Gastrocnemius medialis (tissue), 4 donors: ENCODE measurements around the gene EMC6.

Experiments used
- CTCF ChIP-seq, 5 experiments: fragments of 450-650 bp in 3 of 5; fragments of 200-600 bp in 2 of 5; sonication (generic) in 2 of 5; IDR thresholded peaks in 4 of 5; conservative IDR thresholded peaks in 1 of 5; 1 replicate in 4 of 5; 2 replicates in 1 of 5; pipeline ENCODE4 v1.5.1; 2016 to 2019; ENCODE audit warnings: antibody characterized with exemption in 5 of 5, mild to moderate bottlenecking in 3 of 5, moderate library complexity in 3 of 5
- POLR2A ChIP-seq, 2 donors: fragments of 450-650 bp; IDR thresholded peaks; one replicate each; pipeline ENCODE4 v1.6.1; 2017; ENCODE audit warnings: antibody characterized with exemption in 2 of 2, mild to moderate bottlenecking in 2 of 2, moderate library complexity in 2 of 2

- no peak for TF ChIP-seq CTCF (IDR thresholded peaks at IDR 0.05 in 4 of 5, conservative IDR thresholded peaks at IDR 0.05 in 1 of 5)
- TF ChIP-seq POLR2A (IDR thresholded peaks at IDR 0.05), result no peak
Measured at GRCh38 chr17:3678821-3679530, 10.4 kb downstream of the EMC6 start.
